PFSK-1 (cell line): ENCODE results near the gene FN1.

Experiments used
- POLR2AphosphoS5 ChIP-seq: IDR thresholded peaks from 2 replicates; pipeline ENCODE4 v1.6.1; 2012; ENCODE audit warnings: low read depth, mild to moderate bottlenecking, control low read depth, low read length, moderate library complexity
- SIN3A ChIP-seq: IDR thresholded peaks from 2 replicates; pipeline ENCODE4 v1.6.1; 2012; ENCODE audit warnings: mild to moderate bottlenecking, low read length, moderate library complexity, borderline replicate concordance; ENCODE audit not compliant: insufficient read depth
- TF ChIP-seq, protein P1 (sequence below), 2 experiments: IDR thresholded peaks; 2 replicates each; pipeline versions ENCODE4 v1.6.1 to v1.8.0; 2011 to 2012; ENCODE audit warnings: low read depth in 2 of 2, low read length in 2 of 2, control low read depth in 1 of 2, inconsistent platforms in 1 of 2, mild to moderate bottlenecking in 1 of 2, moderate library complexity in 1 of 2; ENCODE audit not compliant: insufficient read depth in 1 of 2

DNA sequence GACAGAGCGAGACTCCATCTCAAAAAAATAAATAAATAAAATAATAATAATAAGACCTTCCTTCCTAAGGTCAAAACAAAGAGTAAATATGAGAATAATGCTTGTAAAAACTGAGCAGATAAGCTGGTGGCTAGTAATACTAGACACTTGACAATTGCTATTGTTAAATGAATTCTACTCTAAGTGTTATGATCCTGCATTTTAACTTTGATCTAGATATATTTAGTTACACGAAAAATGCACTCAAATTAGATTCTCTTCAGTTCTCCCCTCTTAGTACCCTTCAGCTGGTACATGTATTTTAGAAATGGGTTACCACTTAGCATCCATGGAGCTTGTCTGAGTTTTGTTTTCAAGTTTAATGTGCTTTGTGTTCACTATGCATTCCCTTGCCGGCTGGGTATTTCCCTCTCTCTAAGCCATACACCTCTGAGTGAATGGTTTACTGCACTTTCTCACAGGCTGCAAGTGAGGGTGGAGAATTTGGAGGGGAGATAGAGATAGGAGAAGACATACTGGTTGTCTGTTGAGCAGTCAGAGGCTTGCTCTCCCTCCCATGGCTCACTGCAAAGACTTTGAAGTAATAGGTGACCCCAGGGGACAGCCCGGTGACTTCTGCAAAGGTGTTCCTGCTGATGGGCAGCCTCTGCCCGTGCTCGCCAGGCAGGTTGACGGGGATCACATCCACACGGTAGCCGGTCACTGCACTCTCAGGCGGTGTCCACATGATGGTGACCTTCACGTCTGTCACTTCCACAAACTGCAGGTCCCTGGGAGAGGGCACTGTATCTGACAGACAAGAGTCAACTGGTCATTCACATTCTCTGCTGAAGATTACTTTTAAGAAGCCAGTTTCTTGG, 29.9 kb downstream of the FN1 start:
- no peak for TF ChIP-seq SIN3A
- TF ChIP-seq, protein P1, sequence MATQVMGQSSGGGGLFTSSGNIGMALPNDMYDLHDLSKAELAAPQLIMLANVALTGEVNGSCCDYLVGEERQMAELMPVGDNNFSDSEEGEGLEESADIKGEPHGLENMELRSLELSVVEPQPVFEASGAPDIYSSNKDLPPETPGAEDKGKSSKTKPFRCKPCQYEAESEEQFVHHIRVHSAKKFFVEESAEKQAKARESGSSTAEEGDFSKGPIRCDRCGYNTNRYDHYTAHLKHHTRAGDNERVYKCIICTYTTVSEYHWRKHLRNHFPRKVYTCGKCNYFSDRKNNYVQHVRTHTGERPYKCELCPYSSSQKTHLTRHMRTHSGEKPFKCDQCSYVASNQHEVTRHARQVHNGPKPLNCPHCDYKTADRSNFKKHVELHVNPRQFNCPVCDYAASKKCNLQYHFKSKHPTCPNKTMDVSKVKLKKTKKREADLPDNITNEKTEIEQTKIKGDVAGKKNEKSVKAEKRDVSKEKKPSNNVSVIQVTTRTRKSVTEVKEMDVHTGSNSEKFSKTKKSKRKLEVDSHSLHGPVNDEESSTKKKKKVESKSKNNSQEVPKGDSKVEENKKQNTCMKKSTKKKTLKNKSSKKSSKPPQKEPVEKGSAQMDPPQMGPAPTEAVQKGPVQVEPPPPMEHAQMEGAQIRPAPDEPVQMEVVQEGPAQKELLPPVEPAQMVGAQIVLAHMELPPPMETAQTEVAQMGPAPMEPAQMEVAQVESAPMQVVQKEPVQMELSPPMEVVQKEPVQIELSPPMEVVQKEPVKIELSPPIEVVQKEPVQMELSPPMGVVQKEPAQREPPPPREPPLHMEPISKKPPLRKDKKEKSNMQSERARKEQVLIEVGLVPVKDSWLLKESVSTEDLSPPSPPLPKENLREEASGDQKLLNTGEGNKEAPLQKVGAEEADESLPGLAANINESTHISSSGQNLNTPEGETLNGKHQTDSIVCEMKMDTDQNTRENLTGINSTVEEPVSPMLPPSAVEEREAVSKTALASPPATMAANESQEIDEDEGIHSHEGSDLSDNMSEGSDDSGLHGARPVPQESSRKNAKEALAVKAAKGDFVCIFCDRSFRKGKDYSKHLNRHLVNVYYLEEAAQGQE (IDR thresholded peaks at IDR 0.05; ENCODE audit: insufficient read depth in 1 of 2, low read depth in 2 of 2, low read length in 2 of 2): no peak
- TF ChIP-seq POLR2AphosphoS5: no peak
